K562 (cell line): ENCODE measurements around the gene CTBP2. TPM values are rescaled to one million over a fixed set of nuclear protein-coding genes. Genes with fewer than 3 reads are reported as not detected.

ENCODE experiments used
- ARNT ChIP-seq, 2 experiments: fragments of 450-650 bp; IDR thresholded peaks; 2 replicates each; pipeline ENCODE4 v1.6.1; 2016; ENCODE audit warnings: mild to moderate bottlenecking in 1 of 2
- ESRRA ChIP-seq: fragments of 450-650 bp; IDR thresholded peaks from 2 replicates; pipeline ENCODE4 v1.6.1; 2014; ENCODE audit warnings: low read depth, mild to moderate bottlenecking, moderate library complexity, borderline replicate concordance
- ETV5 ChIP-seq: sonication (generic); formaldehyde crosslinking; IDR thresholded peaks from 2 replicates; pipeline ENCODE4 v1.4.0; 2020; ENCODE audit warnings: low read depth, mild to moderate bottlenecking, missing genetic modification reagents
- GTF2E2 ChIP-seq: fragments of 200-800 bp; sonication (Bioruptor generic); IDR thresholded peaks from 2 replicates; pipeline ENCODE4 v1.6.1; 2016; ENCODE audit warnings: missing genetic modification characterization, missing compliant biosample characterization
- TBL1XR1 ChIP-seq, 2 experiments: IDR thresholded peaks; 2 replicates each; pipeline ENCODE4 v1.6.1; 2012; ENCODE audit warnings: improper control_type of control experiment in 2 of 2, low read length in 2 of 2, mild to moderate bottlenecking in 1 of 2
- ZNF197 ChIP-seq: fragments of 200-800 bp; sonication (Bioruptor generic); IDR thresholded peaks from 2 replicates; pipeline ENCODE4 v1.6.1; 2016; ENCODE audit warnings: low read depth, missing genetic modification characterization, missing compliant biosample characterization
- polyA plus RNA-seq, 8 experiments: library from polyadenylated mRNA; depleted of rRNA in 4 of 8; stranded (reverse) in 5 of 8; unstranded in 3 of 8; fragments of >200 nt; fragmentation: Nextera tagmentation in 2 of 8; fragmentation: Illumina TruSeq in 1 of 8; extraction: Ambion mirVana in 2 of 8; extraction: Trizol in 1 of 8; gene quantifications; 2 replicates each; pipeline versions ENCODE4 v1.2.1 to v1.2.3, GENCODE V29; 2011 to 2014; ENCODE audit warnings: inconsistent platforms in 1 of 8, missing spikeins in 1 of 8
- total RNA-seq, 7 experiments: library from RNA; depleted of rRNA in 6 of 7; stranded (reverse); fragments of >200 nt in 6 of 7; fragmentation: Illumina TruSeq in 2 of 7; extraction: Trizol in 2 of 7; gene quantifications; 2 replicates each; pipeline versions ENCODE4 v1.2.1 to v1.2.3, GENCODE V29; 2011 to 2021; ENCODE audit warnings: low replicate concordance in 1 of 7
- TF ChIP-seq, protein P1 (sequence below), 2 experiments: fragments of 450-650 bp; IDR thresholded peaks; 2 replicates each; pipeline ENCODE4 v1.6.1; 2016; ENCODE audit warnings: mild to moderate bottlenecking in 2 of 2, borderline replicate concordance in 1 of 2, low read depth in 1 of 2, moderate library complexity in 1 of 2
- TF ChIP-seq, protein P2 (sequence below): fragments of 450-650 bp; formaldehyde crosslinking; IDR thresholded peaks from 2 replicates; pipeline ENCODE4 v1.4.0; 2020; ENCODE audit warnings: mild to moderate bottlenecking, moderate library complexity

CTBP2 gene
- total and polyA plus RNA-seq, 9 of the 15 experiments (the other 6 are each of a cell fraction or from before 2014, with no cell fraction given) = 1.3 to 8.8 (median 5.1) TPM

DNA sequence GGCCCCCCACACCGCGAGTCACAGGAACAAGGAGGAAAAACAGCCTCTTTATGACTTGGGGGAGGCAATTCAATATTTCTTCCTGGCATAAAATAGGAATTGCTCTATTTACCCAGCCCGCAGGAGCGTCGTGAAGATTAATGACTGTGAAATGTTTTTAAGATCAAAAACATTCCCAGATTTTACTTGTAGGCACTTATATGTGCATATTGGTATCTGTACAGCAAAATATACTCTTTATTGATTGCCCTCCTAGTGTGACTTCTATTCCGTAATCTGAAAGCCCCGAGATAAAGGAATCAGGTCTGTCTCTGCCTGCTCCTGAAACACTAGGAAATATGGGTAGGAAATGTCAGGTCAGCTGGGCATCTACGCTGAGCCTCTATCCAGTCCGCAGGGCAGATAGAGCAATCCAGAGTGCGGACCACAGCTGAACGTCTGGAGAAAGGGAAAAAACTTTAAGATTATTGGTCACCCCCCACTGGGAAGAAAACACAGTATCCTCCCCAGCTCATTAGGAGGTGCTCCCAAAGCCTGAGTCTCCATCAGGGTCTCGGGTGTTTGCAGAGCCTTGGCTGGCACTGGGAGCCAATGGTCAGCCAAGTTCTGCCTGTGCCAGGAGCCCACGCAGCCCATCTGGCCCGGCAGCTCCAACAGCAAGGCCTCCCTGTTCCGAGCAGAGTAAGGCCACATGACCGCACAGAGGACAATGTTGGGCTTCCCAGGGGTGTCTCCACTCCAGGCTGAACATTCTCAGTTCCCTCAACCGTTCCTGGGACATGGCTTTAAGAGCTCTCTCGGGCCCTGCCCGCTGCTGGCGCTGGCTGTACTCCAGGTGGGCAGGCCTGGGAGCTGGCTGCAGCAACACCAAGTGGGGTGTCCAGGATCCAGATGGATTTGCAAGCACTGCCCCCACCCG, 7.7 kb downstream of the CTBP2 start (continued):
- TF ChIP-seq, protein P1, sequence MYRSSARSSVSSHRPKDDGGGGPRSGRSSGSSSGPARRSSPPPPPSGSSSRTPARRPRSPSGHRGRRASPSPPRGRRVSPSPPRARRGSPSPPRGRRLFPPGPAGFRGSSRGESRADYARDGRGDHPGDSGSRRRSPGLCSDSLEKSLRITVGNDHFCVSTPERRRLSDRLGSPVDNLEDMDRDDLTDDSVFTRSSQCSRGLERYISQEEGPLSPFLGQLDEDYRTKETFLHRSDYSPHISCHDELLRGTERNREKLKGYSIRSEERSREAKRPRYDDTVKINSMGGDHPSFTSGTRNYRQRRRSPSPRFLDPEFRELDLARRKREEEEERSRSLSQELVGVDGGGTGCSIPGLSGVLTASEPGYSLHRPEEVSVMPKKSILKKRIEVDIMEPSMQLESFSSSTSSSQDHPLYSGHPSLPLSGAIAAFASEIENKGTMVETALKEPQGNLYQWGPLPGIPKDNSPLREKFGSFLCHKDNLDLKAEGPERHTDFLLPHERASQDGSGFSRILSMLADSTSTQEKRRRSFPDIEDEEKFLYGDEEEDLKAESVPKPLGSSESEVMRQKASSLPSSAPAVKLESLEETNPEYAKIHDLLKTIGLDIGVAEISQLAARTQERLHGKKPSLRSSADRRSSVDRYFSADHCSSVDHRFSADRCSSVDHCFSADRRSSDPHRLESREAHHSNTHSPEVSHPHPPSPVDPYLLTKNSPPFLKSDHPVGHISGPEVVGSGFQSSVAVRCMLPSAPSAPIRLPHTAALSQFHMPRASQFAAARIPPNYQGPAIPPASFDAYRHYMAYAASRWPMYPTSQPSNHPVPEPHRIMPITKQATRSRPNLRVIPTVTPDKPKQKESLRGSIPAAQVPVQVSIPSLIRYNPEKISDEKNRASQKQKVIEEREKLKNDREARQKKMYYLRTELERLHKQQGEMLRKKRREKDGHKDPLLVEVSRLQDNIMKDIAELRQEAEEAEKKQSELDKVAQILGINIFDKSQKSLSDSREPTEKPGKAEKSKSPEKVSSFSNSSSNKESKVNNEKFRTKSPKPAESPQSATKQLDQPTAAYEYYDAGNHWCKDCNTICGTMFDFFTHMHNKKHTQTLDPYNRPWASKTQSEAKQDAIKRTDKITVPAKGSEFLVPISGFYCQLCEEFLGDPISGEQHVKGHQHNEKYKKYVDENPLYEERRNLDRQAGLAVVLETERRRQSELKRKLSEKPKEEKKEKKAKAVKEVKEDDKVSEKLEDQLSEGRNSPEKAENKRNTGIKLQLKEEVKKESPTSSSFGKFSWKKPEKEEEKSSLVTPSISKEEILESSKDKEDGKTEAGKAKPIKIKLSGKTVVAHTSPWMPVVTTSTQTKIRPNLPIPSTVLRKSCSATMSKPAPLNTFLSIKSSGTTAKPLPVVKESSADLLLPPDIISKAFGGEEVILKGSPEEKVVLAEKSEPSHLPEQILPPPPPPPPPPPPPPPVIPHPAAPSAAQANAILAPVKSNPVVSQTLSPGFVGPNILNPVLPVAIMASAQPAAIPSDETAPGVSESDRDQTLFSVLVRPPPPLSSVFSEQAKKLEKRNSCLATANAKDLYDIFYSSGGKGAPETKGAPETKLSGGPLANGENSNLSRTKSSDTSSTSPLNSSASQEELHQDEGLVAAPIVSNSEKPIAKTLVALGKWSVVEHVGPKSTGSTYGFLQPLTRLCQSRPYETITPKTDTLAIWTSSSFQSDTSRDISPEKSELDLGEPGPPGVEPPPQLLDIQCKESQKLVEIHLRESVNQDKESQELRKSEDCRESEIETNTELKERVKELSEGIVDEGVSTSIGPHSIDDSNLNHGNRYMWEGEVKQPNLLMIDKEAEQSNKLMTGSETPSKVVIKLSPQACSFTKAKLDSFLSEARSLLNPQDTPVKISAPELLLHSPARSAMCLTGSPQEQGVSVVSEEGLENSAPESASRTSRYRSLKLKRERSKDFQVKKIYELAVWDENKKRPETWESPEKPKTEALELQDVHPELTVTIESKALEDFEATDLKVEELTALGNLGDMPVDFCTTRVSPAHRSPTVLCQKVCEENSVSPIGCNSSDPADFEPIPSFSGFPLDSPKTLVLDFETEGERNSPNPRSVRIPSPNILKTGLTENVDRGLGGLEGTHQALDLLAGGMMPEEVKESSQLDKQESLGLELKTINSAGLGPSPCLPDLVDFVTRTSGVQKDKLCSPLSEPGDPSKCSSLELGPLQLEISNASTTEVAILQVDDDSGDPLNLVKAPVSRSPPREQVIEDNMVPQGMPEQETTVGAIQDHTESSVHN (IDR thresholded peaks at IDR 0.05; ENCODE audit: borderline replicate concordance in 1 of 2, low read depth in 1 of 2) = no peak
- TF ChIP-seq TBL1XR1 (IDR thresholded peaks at IDR 0.05; ENCODE audit: low read length in 2 of 2) (no peak), ESRRA (no peak), ARNT (IDR thresholded peaks at IDR 0.05) (no peak), ZNF197 (CRISPR knock-in tag) (no peak), ETV5 (CRISPR knock-in tag) (no peak), GTF2E2 (tag) (no peak)
- TF ChIP-seq, protein P2, sequence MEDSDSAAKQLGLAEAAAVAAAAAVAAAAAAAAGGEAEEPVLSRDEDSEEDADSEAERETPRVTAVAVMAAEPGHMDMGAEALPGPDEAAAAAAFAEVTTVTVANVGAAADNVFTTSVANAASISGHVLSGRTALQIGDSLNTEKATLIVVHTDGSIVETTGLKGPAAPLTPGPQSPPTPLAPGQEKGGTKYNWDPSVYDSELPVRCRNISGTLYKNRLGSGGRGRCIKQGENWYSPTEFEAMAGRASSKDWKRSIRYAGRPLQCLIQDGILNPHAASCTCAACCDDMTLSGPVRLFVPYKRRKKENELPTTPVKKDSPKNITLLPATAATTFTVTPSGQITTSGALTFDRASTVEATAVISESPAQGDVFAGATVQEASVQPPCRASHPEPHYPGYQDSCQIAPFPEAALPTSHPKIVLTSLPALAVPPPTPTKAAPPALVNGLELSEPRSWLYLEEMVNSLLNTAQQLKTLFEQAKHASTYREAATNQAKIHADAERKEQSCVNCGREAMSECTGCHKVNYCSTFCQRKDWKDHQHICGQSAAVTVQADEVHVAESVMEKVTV (CRISPR knock-in tag) = no peak
